AG10803 (cell line): ENCODE data around the gene NCL.

ENCODE experiments used
- DNase-seq: peaks from one replicate; pipeline ENCODE4 v3.0.0; 2010; ENCODE audit warnings: low read depth
- H3K4me3 ChIP-seq: 2 replicates; pipeline ENCODE4 v1.5.1; 2011; ENCODE audit warnings: mild to moderate bottlenecking, low read length, control low read depth
- TF ChIP-seq, protein P1 (sequence below): conservative IDR thresholded peaks from 2 replicates; pipeline ENCODE4 v1.5.1; 2011; ENCODE audit warnings: mild to moderate bottlenecking, low read length, control low read depth, inconsistent platforms

NCL gene

GRCh38 chr2:231463698-231464575, at the start of gene NCL:
Gene NCL (minus strand): TSS chr2:231464484. CDS start chr2:231464353, 131 bp downstream.
- peak; percentile 98 for DNase-seq
- TF ChIP-seq, protein P1, sequence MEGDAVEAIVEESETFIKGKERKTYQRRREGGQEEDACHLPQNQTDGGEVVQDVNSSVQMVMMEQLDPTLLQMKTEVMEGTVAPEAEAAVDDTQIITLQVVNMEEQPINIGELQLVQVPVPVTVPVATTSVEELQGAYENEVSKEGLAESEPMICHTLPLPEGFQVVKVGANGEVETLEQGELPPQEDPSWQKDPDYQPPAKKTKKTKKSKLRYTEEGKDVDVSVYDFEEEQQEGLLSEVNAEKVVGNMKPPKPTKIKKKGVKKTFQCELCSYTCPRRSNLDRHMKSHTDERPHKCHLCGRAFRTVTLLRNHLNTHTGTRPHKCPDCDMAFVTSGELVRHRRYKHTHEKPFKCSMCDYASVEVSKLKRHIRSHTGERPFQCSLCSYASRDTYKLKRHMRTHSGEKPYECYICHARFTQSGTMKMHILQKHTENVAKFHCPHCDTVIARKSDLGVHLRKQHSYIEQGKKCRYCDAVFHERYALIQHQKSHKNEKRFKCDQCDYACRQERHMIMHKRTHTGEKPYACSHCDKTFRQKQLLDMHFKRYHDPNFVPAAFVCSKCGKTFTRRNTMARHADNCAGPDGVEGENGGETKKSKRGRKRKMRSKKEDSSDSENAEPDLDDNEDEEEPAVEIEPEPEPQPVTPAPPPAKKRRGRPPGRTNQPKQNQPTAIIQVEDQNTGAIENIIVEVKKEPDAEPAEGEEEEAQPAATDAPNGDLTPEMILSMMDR: no peak

GRCh38 chr2:231513746-231514224, 49.5 kb upstream of the NCL start:
- no peak for DNase-seq
- TF ChIP-seq, protein P1: no peak
- H3K4me3 ChIP-seq: peak overlapping the region; percentile 72

More at GRCh38 chr2:231463698-231464575, at the start of gene NCL:
- H3K4me3 ChIP-seq: peak within 1 kb of the TSS; percentile 96

DNA sequence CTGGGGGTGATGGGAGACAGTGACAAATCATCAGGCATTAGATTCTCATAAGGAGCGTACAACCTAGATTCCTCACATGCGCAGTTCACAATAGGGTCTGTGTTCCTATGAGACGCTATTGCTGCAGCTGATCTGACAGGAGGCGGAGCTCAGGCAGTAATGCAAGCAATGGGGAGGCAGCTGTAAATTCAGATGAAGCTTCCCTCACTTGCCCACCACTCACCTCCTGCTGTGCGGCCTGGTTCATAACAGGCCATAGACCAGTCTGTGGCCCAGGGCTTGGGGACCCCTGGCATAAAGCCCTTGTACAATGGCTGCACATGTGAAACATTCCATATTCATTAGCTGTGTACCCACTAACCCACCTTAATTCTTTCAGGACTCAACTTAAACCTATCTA, 47.9 kb upstream of the NCL start:
- DNase-seq: no peak
- TF ChIP-seq, protein P1: no peak

DNA sequence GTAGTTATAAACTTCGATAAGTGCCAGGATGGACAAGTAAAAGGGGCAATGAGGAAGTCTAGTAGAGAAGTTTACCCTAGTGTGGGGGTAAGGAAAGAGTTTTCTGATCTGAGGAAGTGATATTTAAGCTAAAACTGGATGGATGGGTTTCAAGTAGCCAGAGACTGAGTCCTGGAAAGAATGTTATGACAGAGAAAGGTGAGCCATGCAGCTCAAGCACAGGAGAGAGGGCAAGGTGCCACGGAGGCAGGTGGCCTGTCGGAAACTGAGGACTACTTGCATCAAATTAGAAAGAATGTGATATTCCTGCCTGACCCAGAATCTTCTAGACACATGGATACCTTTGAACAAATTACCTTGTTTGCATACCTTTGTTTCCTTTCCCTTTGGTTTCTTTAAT, 39.5 kb upstream of the NCL start:
- no peak overlapping the region for H3K4me3 ChIP-seq
- no peak for DNase-seq
- TF ChIP-seq, protein P1: no peak

More for the DNA sequence above, 47.9 kb upstream of the NCL start:
- H3K4me3 ChIP-seq: no peak overlapping the region

DNA sequence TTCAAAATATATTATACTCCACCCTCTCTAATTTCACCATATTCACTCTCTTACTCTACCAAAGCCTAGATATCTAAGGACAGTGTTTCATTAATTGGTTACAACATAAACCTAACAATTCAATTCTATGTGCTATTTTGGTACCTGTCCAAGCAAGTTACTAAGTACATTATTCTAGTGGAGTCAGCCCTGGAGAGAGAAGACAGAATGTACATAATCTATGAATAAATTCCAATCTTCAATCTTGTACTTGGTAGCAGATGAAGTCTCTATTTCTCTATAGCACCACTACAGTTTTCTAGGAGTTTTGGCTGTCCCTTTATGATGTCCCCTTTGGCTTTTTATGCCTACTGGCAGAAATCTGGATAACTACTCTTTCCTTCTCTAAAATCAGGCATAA, 38.3 kb upstream of the NCL start:
- no peak for DNase-seq
- TF ChIP-seq, protein P1: no peak
- no peak overlapping the region for H3K4me3 ChIP-seq

GRCh38 chr2:231497651-231498050, 33.4 kb upstream of the NCL start:
- H3K4me3 ChIP-seq: no peak overlapping the region
- TF ChIP-seq, protein P1: no peak
- no peak for DNase-seq

DNA sequence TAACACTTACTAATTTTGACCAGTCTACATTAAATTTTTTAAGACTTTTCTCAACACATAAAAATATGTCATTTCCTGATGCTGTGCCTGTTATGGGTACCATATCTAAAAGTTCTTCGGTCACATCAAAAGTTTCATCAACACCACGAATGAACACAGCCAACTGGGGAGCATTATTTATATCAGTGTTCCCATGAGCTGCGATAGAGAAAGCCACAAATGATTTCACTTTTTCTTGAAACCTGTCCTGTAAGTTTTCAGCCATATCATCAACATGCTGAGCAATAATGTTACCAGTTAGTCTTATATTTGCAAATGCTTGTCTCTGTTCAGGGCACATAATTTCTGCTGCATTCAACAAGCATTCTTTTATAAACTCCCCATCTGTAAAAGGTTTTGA, 30.4 kb upstream of the NCL start:
- DNase-seq: no peak
- TF ChIP-seq, protein P1: no peak
- H3K4me3 ChIP-seq: no peak overlapping the region
